Measurements from ENCODE around the gene TCF7L2.

The TCF7L2 gene

GRCh38 chr10:113126229-113127201, 176.5 kb downstream of the TCF7L2 start:
- Mint-ChIP-seq H3K4me3 (peak overlapping the region; percentile 47), H3K9me3 (no peaks in the 10 kb centered on the region), H3K27me3 (peaks cover 32% of the 10 kb centered on the region), H3K27ac (no peak overlapping the region), H3K36me3 (no peaks in the 10 kb centered on the region), H3K4me1 (peaks cover 11% of the 10 kb centered on the region)

DNA sequence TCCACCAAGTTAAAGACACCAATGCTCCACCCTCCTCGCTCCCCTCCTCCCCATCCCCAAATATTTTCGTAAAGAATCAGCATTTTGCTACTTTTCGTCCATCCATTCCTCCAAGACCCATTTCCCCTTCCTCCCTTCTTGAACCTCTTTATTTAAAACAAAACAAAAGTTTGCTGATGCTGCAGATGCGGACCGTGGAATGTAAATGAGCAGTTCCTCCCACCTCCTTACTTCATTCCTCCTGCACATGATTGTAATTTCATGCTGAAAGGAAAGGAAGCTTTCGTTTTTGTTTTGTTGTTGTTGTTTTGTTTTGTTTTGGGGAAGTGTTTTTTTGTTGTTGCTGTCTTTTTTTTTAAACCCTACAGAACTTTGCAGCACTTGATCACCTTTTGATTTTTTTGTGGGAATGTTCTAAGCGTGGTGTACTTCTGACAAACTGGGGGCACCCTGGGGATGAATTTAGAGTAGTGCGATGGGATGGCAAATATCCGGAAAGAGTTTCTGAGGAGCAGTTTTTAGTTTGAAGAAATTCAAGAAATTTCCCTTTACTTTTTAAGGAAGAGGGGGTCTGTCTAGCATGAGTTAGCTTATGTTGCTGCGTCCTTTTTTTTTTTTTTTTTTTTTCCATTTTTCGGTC, 177.3 kb downstream of the TCF7L2 start:
- Mint-ChIP-seq H3K4me1 (peaks cover 11% of the 10 kb centered on the region), H3K27me3 (peaks cover 32% of the 10 kb centered on the region), H3K9me3 (no peaks in the 10 kb centered on the region), H3K4me3 (no peak overlapping the region), H3K36me3 (no peaks in the 10 kb centered on the region), H3K27ac (no peak overlapping the region)

DNA sequence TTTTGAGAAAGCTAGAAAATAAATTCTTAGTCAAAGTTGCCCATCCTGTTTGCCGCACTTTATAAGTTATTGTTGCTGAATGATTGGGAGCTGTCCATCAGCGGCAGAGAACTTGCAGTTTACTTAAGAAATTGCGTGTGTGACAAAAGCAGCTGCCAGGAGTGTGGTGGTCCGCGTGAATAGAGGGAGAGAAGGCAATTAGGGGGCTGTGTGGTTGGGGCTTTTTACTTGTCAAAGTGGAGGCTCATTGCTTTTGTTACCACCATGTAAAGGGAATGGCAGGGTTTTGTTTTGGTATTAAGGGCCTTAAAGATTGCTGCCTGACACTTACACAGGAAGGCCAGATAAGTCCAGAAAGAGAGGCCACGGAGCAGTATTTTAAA, 177.8 kb downstream of the TCF7L2 start:
- no peaks in the 10 kb centered on the region for H3K36me3 Mint-ChIP-seq
- H3K27ac Mint-ChIP-seq, result no peak overlapping the region
- peaks cover 31% of the 10 kb centered on the region for H3K27me3 Mint-ChIP-seq
- peaks cover 11% of the 10 kb centered on the region for H3K4me1 Mint-ChIP-seq
- H3K9me3 Mint-ChIP-seq, result no peaks in the 10 kb centered on the region
- no peak overlapping the region for H3K4me3 Mint-ChIP-seq

- H3K27me3 Mint-ChIP-seq, result peaks cover 30% of the 10 kb centered on the region
- peaks cover 11% of the 10 kb centered on the region for H3K4me1 Mint-ChIP-seq
- no peaks in the 10 kb centered on the region for H3K36me3 Mint-ChIP-seq
- no peak overlapping the region for H3K27ac Mint-ChIP-seq
- H3K4me3 Mint-ChIP-seq, result no peak overlapping the region
- H3K9me3 Mint-ChIP-seq, result no peaks in the 10 kb centered on the region
Measured at GRCh38 chr10:113128450-113129070, 178.5 kb downstream of the TCF7L2 start.

GRCh38 chr10:113129117-113129516, 179.1 kb downstream of the TCF7L2 start:
- H3K4me1 Mint-ChIP-seq, result peaks cover 11% of the 10 kb centered on the region
- no peak overlapping the region for H3K4me3 Mint-ChIP-seq
- no peaks in the 10 kb centered on the region for H3K36me3 Mint-ChIP-seq
- H3K9me3 Mint-ChIP-seq, result no peaks in the 10 kb centered on the region
- H3K27ac Mint-ChIP-seq, result no peak overlapping the region
- H3K27me3 Mint-ChIP-seq, result peaks cover 27% of the 10 kb centered on the region

- Mint-ChIP-seq H3K9me3 (no peaks in the 10 kb centered on the region), H3K4me3 (no peak overlapping the region), H3K27me3 (peaks cover 23% of the 10 kb centered on the region), H3K4me1 (peaks cover 11% of the 10 kb centered on the region), H3K36me3 (no peaks in the 10 kb centered on the region), H3K27ac (no peak overlapping the region)
Measured at GRCh38 chr10:113130014-113130641, 180.1 kb downstream of the TCF7L2 start.

- H3K36me3 Mint-ChIP-seq, result no peaks in the 10 kb centered on the region
- peaks cover 14% of the 10 kb centered on the region for H3K27me3 Mint-ChIP-seq
- H3K4me3 Mint-ChIP-seq, result no peak overlapping the region
- H3K4me1 Mint-ChIP-seq, result peaks cover 5% of the 10 kb centered on the region
- no peak overlapping the region for H3K27ac Mint-ChIP-seq
- no peaks in the 10 kb centered on the region for H3K9me3 Mint-ChIP-seq
Measured at GRCh38 chr10:113131613-113132261, 181.7 kb downstream of the TCF7L2 start.

GRCh38 chr10:113132591-113133121, 182.6 kb downstream of the TCF7L2 start:
- peaks cover 10% of the 10 kb centered on the region for H3K27me3 Mint-ChIP-seq
- H3K4me3 Mint-ChIP-seq, result no peak overlapping the region
- no peaks in the 10 kb centered on the region for H3K36me3 Mint-ChIP-seq
- H3K27ac Mint-ChIP-seq, result no peak overlapping the region
- no peaks in the 10 kb centered on the region for H3K9me3 Mint-ChIP-seq
- H3K4me1 Mint-ChIP-seq, result no peaks in the 10 kb centered on the region

DNA sequence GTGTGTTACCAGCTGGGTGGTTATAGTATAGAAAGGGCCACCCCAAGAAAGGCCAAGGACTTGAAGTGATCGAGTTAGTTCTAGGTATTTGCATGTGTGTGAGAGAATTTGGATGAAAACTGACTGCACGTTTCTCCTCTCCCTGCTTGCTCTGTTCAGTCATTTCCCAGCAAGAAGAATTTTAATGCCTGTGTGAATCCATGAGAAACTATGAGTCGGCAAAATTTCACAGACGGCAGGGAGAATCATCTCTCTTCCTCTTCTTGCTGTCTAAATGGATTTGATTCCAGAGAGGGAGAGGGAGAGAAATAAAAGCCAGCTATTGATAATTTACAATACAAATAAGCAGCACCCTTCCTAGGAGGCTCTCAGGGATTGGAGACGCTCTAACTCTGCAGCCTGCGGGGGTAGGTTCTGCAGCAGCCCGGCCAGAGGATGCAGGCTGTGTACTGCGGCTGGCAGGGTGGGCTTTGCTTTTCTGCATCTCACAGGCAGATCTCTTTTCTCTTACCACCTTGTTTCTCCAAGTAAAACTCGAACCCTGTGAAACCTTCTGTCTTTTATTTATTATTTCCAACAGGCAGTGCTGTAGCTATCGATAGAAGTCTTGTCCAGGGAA, 183.6 kb downstream of the TCF7L2 start:
- H3K4me1 Mint-ChIP-seq, result no peaks in the 10 kb centered on the region
- H3K36me3 Mint-ChIP-seq, result no peaks in the 10 kb centered on the region
- H3K9me3 Mint-ChIP-seq, result no peaks in the 10 kb centered on the region
- no peak overlapping the region for H3K27ac Mint-ChIP-seq
- H3K27me3 Mint-ChIP-seq, result peaks cover 4% of the 10 kb centered on the region
- no peak overlapping the region for H3K4me3 Mint-ChIP-seq

DNA sequence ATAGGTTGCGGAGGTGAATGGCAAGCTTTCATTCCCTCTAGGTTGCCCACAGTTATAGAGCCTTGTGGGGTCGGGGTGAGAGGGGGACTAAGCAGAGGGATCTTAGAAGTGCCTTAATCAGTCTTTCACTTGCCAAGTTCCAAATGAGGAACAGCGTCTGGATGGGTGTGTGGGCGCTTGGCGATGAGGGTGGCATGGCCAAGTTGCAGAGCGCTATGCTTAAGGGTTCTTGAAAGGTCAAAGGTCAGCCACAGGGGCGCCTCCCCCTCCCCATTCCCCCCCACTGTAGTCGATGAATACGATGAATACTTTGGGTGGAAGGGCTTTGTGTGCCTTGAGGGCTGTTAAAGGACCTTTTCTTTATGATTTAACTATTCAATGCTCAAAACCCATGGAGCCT, 185.0 kb downstream of the TCF7L2 start:
- no peaks in the 10 kb centered on the region for H3K9me3 Mint-ChIP-seq
- H3K4me1 Mint-ChIP-seq, result no peaks in the 10 kb centered on the region
- H3K27me3 Mint-ChIP-seq, result no peaks in the 10 kb centered on the region
- H3K4me3 Mint-ChIP-seq, result no peak overlapping the region
- no peak overlapping the region for H3K27ac Mint-ChIP-seq
- H3K36me3 Mint-ChIP-seq, result no peaks in the 10 kb centered on the region

GRCh38 chr10:113137941-113138685, 188.1 kb downstream of the TCF7L2 start:
- Mint-ChIP-seq H3K27ac (no peak overlapping the region), H3K4me1 (no peaks in the 10 kb centered on the region)

DNA sequence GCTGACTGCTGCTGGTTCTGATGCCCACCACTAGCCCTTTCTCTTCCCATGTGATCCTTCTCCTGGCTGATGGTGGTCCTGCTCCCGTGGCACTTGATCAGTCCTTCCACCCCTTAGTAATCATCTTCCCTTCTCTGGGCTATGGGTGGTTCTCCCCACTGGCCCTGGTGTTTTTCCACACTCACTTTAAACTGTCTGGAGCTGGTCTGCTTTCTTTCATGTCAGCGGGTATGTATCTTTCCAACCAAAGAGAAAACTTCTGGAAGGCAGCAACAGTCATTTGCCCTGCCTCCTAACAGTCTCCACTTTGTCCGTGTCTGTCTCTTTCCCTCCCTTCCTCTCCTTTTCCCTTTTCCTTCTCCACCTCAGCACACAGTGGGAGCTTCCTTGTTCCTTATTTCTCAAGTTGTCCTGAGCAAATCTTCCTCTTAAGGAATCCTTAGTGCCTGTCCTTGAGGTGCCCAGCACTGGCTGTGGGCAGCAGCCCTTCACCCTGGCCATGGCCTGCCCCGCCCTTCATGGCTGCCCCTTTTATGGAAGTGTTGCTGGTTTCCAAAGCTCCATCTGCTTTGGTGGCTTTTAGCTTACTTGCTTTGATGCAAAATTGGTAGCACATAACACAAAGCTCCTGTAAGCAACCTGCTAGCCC, 189.0 kb downstream of the TCF7L2 start:
- H3K27ac Mint-ChIP-seq, result no peak overlapping the region
- no peaks in the 10 kb centered on the region for H3K9me3 Mint-ChIP-seq
- H3K27me3 Mint-ChIP-seq, result no peaks in the 10 kb centered on the region
- H3K36me3 Mint-ChIP-seq, result no peaks in the 10 kb centered on the region
- no peaks in the 10 kb centered on the region for H3K4me1 Mint-ChIP-seq
- no peak overlapping the region for H3K4me3 Mint-ChIP-seq

More at GRCh38 chr10:113137941-113138685, 188.1 kb downstream of the TCF7L2 start:
- no peak overlapping the region for H3K4me3 Mint-ChIP-seq
- H3K36me3 Mint-ChIP-seq, result no peaks in the 10 kb centered on the region
- no peaks in the 10 kb centered on the region for H3K9me3 Mint-ChIP-seq
- no peaks in the 10 kb centered on the region for H3K27me3 Mint-ChIP-seq

DNA sequence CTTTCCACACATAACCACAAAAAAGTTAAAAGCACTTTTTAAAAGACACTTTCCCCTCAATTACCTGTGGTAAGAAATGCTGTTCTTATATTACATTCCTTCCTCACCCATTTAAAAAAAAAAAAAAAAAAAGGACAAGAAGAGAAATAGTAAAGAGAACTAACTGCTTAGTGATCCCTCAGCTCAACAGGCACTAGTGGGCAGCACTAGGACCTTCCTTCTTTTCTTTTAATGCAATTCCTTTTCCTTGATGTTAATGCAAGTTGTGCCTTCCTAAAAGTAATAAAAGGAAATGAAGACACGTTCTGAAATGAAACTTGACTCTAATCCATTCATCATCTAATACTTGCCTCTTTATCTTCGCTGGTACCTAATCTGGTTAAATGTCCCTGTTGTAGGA, 189.7 kb downstream of the TCF7L2 start:
- Mint-ChIP-seq H3K36me3 (no peaks in the 10 kb centered on the region), H3K9me3 (no peaks in the 10 kb centered on the region), H3K27me3 (no peaks in the 10 kb centered on the region), H3K4me3 (no peak overlapping the region), H3K4me1 (no peaks in the 10 kb centered on the region), H3K27ac (no peak overlapping the region)

Data from activated naive CD4-positive, alpha-beta T cell treated with anti-CD3 and anti-CD28 coated beads, Interleukin-2, amount 50 U/mL, for 24 hours (primary cell).